ENCODE measurements around the gene NPIPB6. TPM values are rescaled to one million over a fixed set of nuclear protein-coding genes. Genes with fewer than 3 reads are reported as not detected.

NPIPB6 gene
- total RNA-seq, 1 donor from 2014 or later: 3.1 TPM

Small RNAs within 50 kb of the gene (microRNA-seq; reads per million reads assigned to microRNA genes)
- gene MIR6862-1 (ENCODE audit: unreplicated experiment): not detected

Other genes with a start within 250 kb of the NPIPB6 start
- 232 TPM for gene XPO6, start 151.5 kb downstream of the NPIPB6 start, total RNA-seq (ENCODE audit: unreplicated experiment)
- gene SBK1, start 71.0 kb downstream of the NPIPB6 start, total RNA-seq (ENCODE audit: unreplicated experiment): 117 TPM
- gene EIF3CL, start 40.3 kb upstream of the NPIPB6 start, total RNA-seq (ENCODE audit: unreplicated experiment): 57.8 TPM
- gene NPIPB7, start 108.8 kb upstream of the NPIPB6 start, total RNA-seq (ENCODE audit: unreplicated experiment): not detected
- gene CLN3, start 128.6 kb upstream of the NPIPB6 start, total RNA-seq (ENCODE audit: unreplicated experiment): 29.4 TPM
- not detected for gene APOBR, start 131.1 kb upstream of the NPIPB6 start, total RNA-seq (ENCODE audit: unreplicated experiment)
- not detected for gene IL27, start 143.3 kb upstream of the NPIPB6 start, total RNA-seq (ENCODE audit: unreplicated experiment)
- gene NUPR1, start 175.5 kb upstream of the NPIPB6 start, total RNA-seq (ENCODE audit: unreplicated experiment): not detected
- gene SGF29, start 190.4 kb upstream of the NPIPB6 start, total RNA-seq (ENCODE audit: unreplicated experiment): 29.2 TPM
- not detected for gene SULT1A2, start 233.5 kb upstream of the NPIPB6 start, total RNA-seq (ENCODE audit: unreplicated experiment)
- gene SULT1A1, start 246.5 kb upstream of the NPIPB6 start, total RNA-seq (ENCODE audit: unreplicated experiment): 0.54 TPM